B cell (primary cell): ENCODE results near the gene BARHL1.

Experiments
- EZH2 ChIP-seq: IDR thresholded peaks from 2 replicates; pipeline ENCODE4 v1.6.1; 2012; ENCODE audit warnings: borderline replicate concordance, low read depth, mild to moderate bottlenecking, moderate library complexity, low read length; ENCODE audit not compliant: insufficient read depth, poor library complexity, severe bottlenecking
- TF ChIP-seq, protein P1 (sequence below): fragments of 200-600 bp; IDR thresholded peaks from one replicate; pipeline ENCODE4 v1.8.0; 2022; ENCODE audit warnings: antibody characterized with exemption, mild to moderate bottlenecking

DNA sequence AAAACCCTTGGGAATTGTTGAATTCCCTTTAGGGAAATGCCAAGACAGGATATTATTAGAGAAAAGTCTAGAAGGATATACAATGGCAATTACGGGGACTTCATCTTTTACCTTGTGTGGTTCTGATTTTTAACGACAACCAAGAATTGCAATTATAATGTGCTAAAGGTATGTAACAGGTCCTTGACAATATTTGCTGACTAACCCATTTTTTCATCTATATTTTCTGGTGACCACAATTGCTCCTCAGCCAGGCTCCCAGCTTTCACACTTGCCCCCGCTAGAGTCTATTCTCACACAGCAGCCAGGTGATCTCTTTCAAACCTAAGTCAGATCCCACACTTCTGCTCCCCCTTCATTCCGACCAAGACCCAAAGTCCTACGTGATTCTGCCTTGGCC is 34.3 kb downstream of the BARHL1 start:
- TF ChIP-seq, protein P1, sequence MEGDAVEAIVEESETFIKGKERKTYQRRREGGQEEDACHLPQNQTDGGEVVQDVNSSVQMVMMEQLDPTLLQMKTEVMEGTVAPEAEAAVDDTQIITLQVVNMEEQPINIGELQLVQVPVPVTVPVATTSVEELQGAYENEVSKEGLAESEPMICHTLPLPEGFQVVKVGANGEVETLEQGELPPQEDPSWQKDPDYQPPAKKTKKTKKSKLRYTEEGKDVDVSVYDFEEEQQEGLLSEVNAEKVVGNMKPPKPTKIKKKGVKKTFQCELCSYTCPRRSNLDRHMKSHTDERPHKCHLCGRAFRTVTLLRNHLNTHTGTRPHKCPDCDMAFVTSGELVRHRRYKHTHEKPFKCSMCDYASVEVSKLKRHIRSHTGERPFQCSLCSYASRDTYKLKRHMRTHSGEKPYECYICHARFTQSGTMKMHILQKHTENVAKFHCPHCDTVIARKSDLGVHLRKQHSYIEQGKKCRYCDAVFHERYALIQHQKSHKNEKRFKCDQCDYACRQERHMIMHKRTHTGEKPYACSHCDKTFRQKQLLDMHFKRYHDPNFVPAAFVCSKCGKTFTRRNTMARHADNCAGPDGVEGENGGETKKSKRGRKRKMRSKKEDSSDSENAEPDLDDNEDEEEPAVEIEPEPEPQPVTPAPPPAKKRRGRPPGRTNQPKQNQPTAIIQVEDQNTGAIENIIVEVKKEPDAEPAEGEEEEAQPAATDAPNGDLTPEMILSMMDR = no peak
- no peak for TF ChIP-seq EZH2
